ENCODE results near the gene HLA-DMB.

The HLA-DMB gene

DNA sequence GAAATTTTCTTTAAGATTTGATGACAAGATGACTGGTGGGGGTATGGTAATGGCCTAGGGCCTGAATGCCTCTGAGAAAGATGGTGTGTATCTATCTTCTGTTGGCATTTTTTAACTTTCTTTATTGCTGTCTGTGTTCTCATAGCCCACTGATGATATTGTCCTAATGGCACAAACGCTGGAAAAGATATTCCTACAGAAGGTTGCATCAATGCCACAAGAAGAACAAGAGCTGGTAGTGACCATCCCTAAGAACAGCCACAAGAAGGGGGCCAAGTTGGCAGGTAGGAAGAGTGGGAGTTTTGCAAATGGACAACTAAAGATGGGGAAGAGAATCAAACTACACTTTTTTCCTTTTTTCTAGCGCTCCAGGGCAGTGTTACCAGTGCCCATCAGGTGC lies 35.1 kb upstream of the HLA-DMB start:
- TF ChIP-seq, protein P1, sequence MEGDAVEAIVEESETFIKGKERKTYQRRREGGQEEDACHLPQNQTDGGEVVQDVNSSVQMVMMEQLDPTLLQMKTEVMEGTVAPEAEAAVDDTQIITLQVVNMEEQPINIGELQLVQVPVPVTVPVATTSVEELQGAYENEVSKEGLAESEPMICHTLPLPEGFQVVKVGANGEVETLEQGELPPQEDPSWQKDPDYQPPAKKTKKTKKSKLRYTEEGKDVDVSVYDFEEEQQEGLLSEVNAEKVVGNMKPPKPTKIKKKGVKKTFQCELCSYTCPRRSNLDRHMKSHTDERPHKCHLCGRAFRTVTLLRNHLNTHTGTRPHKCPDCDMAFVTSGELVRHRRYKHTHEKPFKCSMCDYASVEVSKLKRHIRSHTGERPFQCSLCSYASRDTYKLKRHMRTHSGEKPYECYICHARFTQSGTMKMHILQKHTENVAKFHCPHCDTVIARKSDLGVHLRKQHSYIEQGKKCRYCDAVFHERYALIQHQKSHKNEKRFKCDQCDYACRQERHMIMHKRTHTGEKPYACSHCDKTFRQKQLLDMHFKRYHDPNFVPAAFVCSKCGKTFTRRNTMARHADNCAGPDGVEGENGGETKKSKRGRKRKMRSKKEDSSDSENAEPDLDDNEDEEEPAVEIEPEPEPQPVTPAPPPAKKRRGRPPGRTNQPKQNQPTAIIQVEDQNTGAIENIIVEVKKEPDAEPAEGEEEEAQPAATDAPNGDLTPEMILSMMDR (IDR thresholded peaks at IDR 0.05; ENCODE audit: low read length, missing control alignments): no peak
- peak overlapping the region; percentile 100 for H3K4me3 ChIP-seq (replicated peaks; ENCODE audit: low read depth, low read length)
- DNase-seq (ENCODE audit: low read depth): no peak

DNA sequence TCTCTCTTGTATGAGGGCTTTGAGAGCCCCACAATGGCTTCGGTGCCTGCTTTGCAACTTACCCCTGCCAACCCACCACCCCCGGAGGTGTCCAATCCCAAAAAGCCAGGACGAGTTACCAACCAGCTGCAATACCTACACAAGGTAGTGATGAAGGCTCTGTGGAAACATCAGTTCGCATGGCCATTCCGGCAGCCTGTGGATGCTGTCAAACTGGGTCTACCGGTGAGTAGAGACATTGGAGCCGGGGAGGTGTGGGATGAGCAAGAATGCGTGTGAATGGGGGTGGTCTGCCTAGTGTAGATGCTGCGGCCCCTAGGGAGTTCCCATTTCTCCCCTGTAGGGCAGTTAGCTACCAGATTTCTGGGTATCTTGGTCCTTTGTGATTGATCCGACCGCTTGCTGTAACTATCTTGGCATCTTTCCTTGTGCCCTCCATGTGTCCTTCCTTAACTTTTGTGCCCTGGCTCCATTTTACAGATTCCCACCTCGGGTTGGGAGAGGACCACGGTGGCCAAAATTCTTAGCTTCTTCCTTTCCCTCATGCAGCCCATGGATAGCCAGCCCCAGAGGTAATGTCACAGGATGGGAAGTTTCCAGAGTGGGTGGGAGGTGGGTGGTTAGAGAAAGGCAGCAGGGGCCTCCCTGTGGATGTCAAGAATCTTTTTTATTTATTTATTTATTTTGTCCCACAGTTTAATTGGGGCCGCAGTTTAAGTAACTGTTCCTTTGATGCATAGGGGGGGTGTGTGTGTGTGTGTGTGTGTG lies 33.9 kb upstream of the HLA-DMB start:
- TF ChIP-seq, protein P1 (IDR thresholded peaks at IDR 0.05; ENCODE audit: low read length, missing control alignments): no peak
- H3K4me3 ChIP-seq (replicated peaks; ENCODE audit: low read depth, low read length): peak overlapping the region; percentile 100

DNA sequence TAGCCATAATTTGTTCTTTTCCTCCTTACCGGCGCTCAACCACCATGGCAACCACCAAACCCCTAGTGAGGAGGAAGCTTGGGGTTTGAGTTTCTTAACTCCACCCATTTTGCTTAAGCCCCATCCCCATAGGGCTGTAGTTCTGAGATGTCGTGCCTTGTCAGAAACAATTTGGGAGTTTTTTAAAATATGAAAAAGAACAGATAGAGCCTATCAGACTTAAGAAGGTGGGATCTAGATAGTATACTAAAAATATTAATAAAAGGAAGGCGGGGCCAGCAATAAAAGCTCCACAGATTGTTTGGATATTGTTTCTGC lies 33.1 kb upstream of the HLA-DMB start:
- H3K4me3 ChIP-seq (replicated peaks; ENCODE audit: low read depth, low read length): peak overlapping the region; percentile 100
- DNase-seq (ENCODE audit: low read depth): peak; percentile 70
- TF ChIP-seq, protein P1 (IDR thresholded peaks at IDR 0.05; ENCODE audit: low read length, missing control alignments): no peak

More for the DNA sequence above, 33.9 kb upstream of the HLA-DMB start:
- no peak for DNase-seq (ENCODE audit: low read depth)

- TF ChIP-seq, protein P1 (IDR thresholded peaks at IDR 0.05; ENCODE audit: low read length, missing control alignments): no peak
- H3K4me3 ChIP-seq (replicated peaks; ENCODE audit: low read depth, low read length): peak overlapping the region; percentile 100
- peak; percentile 42 for DNase-seq (ENCODE audit: low read depth)
Observed at GRCh38 chr6:32973144-32974015, 32.6 kb upstream of the HLA-DMB start.

DNA sequence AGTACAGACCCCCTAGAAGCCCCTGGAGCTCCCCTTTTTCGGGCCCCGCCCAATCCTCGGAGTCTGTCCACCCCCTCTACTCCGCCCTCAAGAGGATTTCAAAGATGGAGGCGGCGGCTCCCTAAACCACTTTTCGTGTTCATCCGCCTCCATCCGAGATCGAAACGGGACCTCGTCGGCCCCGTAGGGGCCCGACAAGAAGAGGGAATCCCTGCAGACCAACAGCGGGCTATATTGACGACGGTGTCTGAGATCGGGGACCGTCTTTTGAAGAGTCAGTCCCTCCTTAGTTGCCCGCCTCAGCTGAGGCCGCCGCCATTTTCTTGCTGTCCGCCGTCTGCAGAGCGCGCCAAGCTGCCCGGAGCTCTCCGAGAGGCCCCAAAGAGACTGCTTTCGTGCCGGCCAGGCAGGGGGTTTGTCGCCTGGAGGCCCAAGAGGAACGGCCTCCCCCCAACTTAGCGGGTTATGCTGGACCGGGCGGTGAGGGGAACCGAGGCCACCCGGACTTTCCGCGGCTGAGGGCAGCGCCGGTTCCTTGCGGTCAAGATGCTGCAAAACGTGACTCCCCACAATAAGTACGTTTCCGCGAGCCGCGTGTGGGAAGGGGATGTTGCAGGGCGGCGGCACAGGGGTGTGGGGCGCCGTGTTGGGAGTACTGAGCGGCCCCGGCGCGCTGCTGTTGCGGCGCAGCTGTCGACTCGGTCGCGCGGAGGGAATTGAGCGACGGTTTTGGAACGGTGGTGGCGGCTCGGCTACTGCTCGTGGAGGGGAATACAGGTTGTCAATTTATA lies 31.7 kb upstream of the HLA-DMB start:
- peak overlapping the region; percentile 100 for H3K4me3 ChIP-seq (replicated peaks; ENCODE audit: low read depth, low read length)
- no peak for DNase-seq (ENCODE audit: low read depth)
- TF ChIP-seq, protein P1 (IDR thresholded peaks at IDR 0.05; ENCODE audit: low read length, missing control alignments): no peak

GRCh38 chr6:32971581-32972352 lies 30.9 kb upstream of the HLA-DMB start:
- DNase-seq (ENCODE audit: low read depth): peak; percentile 100
- H3K4me3 ChIP-seq (replicated peaks; ENCODE audit: low read depth, low read length): peak overlapping the region; percentile 100
- TF ChIP-seq, protein P1 (IDR thresholded peaks at IDR 0.05; ENCODE audit: low read length, missing control alignments): no peak

Measured in fibroblast of pulmonary artery (primary cell).